CD4-positive, alpha-beta T cell treated with Interleukin-6 for 4 hours (primary cell): ENCODE measurements around the gene NOTCH2.
"Not testable (repeated sequence)": the region's sequence is repeated elsewhere in the genome, so short reads cannot be mapped to it uniquely, and the experiment has no call there.

ENCODE experiments used
- DNase-seq: peaks from one replicate; pipeline ENCODE4 v3.0.0-alpha.2; 2020; ENCODE audit warnings: mixed read lengths

NOTCH2 gene

DNA sequence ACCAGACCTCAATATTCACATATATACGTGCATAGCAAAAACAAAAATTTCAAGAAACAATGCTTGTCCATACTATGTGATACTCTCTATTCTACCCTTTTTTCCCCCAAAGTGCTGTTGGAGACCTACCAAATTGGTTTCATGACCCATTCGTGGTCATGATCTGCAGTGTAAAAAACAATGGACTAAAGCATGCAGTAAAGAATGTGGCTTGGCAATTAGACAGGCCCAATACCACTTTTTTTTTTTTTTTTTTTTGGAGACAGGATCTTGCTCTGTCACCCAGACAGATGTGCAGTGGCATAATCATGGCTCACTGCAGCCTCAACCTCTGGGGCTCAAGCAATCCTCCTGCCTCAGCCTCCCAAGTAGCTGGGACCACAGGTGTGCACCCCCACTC lies 21.3 kb downstream of the NOTCH2 start:
- DNase-seq: not testable (repeated sequence)

DNA sequence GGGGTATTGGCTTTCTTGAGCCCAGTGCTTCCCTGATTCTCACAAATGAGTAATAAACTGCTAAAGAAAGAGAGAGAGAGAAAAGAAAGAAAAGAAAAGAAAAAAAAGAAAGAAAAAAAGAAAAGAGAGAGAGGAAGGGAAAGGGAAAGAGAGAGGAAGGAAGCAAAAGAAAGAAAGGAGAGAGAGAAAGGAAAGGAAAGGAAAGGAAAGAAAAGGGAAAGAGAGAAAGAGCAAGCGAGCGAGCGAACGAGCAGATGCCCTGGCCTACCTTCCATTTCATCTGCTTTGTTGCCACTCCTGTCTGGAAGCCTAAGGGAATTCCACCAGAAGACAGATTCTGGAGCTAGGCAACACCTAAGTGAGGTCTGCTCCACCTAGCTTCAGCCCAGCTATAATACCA lies 27.7 kb downstream of the NOTCH2 start:
- DNase-seq: not testable (repeated sequence)

DNA sequence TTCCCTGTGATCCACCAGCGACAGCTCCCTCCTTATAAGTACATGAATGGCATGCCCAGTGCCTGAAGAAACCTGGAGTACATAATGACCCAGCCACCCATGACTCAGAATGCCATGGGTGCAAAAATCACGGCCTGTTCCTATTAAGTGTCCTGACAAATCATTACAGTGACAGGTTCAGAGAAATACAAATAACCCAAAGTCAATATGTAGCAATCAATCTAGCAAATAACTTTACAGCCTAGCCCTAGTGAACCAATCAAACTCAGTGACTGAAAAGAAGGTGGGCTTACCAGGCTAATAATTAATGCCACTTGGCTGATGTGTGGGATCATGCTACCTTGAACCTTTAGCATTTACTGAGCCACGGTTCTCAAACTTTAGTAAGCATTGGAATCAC lies 37.2 kb downstream of the NOTCH2 start:
- not testable (repeated sequence) for DNase-seq

DNA sequence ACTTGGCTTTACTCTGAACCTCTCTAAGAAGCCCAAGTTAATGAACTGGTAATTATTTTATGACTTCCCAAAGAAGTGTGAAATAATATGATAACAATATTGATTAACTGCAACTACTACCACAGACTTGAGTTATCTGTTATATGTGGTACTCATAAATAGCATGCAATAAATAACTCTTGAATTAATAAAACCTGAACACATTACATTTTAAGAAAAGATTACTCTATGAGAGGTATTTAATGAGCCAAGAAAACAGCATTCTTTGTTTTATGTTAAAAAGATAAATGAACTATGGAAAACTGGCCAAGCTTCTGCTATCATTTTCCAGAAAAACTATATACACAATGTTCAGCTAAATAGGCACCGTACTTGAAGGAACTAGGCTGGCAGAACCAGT lies 45.7 kb downstream of the NOTCH2 start:
- not testable (repeated sequence) for DNase-seq

DNA sequence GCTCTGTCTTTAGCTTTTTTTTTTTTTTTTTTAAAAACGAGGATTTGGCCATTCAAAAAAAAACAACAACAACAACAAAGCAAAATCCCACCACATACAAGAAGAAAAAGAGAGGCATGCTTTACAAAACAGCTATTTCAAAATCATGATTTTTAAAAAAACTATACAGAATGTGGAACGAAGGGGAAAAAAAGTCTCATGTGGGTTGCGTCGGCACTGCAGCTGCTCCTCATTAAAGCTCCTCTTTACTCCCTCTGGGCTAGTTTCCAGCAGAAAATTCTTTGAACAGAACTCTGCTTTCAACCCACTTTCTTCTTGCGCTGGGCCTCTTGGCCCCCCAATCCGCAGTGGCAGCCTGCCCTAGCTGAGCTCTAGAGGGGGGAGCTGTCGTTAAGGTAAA lies 54.5 kb downstream of the NOTCH2 start:
- DNase-seq: not testable (repeated sequence)

DNA sequence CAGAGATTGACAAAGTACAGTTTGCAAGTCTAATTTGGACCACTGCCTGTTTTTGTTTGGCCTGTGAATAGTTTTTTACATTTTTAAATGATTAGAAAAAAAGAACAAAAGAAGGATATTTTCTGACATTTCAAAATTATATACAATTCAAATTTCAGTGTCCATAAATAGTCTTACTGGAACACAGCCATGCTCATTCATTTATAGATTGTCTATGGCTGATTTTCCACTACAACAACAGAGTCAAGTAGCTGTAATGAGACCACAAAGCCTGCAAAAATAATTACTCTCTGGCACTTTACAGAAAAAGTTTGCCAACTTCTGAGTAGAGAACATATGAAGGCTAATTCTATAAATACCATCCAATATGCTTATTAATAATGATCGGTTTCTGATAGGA lies 61.1 kb downstream of the NOTCH2 start:
- not testable (repeated sequence) for DNase-seq

DNA sequence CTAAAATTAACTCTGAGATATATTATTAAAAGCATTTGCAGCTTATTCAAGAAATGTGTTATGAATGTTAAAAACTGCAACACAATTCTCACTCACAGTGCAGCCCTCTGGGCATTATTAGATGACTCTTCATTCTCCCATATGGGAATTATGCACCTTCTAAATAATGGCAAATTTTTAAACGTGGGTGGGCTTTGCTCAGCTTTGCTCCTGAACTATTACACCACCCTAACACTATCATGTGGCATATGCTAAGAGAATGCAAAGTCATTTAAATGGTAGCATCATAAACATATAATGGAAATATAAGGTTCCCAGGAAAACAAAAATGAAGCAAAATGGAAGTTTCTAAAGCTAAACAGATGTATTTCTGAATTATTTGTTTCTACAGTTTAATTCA lies 61.6 kb downstream of the NOTCH2 start:
- not testable (repeated sequence) for DNase-seq

DNA sequence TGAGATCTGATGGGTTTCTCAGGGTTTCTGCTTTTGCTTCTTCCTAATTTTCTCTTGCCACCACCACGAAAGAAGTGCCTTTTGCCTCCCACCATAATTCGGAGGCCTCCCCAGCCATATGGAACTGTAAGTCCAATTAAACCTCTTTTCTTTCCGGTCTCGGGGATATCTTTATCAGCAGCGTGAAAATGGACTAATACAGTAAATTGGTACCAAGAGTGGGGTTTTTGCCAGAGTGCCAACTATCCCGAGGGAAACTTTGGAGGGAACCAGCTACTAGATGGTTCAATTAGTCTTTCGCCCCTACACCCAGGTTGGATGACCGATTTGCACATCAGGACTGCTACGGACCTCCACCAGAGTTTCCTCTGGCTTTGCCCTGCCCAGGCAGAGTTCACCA lies 68.4 kb downstream of the NOTCH2 start:
- DNase-seq: not testable (repeated sequence)

DNA sequence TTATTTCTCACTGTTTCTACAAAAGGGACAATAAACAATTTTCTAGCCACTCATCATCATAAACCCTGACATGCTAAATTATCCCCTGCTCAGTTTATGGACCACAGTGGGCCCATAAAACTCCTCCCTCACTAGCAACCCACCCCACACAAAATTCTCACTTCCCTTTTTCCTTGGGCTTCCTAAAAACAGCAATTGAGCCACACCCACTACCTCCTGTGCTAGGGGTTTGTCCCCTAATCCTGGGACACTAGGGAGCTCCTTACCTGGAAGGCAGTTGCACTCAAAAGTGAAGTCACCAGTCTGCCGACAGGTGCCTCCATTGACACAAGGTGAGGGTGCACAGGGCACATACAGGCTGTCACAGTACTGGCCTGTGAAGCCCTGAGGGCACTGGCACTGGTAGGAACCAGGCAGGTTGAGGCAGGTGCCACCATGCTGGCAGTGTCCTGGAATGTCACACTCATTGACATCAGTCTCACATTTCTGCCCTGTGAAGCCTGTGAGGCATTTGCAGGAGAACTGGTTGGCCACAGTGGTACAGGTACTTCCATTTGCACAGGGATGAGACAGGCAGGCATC lies 72.6 kb downstream of the NOTCH2 start:
- DNase-seq: not testable (repeated sequence)

DNA sequence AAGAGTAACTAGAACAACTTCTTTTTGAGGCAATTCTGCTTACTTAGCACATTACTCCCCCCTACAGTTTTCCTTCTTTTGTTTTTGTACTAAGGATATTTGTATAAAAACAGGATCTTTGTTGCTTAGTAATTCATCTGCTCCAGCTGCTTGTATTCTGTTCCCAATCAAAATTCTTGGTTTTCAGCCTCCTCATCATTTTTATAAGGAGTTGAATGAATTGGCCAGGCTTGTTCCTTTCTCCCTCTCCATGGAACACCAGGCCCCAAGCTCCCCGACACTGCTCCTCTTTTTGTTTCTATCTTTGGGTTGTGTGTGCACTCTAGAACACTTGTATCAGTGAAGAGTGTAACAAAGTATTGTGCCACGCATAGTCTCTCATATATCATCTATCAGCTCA lies 73.5 kb downstream of the NOTCH2 start:
- not testable (repeated sequence) for DNase-seq

DNA sequence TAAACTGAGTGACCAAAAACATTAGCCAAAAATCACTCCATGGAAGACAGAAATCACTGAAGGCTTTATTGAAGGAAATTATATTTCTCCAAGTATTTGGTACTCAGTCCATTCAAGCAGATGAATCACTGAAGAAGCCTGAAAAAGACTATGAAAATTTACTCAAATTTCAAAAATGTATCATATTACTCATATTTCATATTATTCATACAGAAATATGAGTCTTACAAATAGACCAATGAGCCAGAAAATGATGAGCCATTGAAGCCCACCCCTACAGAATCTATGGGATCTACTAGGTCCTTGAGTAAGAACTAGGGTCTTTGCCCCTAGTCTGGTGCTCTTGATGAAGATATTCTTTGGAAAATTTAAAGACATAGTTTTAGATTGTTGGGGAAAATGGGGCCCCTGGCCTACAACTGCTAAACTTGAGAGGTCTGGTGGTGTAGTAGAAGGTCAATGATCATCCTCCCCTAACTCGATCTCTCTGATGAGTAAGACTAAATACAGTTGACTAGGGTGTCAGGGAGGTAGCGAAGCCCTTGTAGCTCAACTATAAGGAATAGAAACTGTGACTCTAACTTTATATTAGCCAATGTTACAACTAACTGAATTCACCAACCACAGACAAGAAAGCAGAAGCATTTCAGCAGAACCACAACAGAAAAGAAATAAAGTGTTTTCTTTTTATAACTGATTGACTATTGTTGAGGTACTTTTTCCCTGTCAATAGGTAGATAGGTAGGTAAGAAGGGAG lies 81.0 kb downstream of the NOTCH2 start:
- no peak for DNase-seq

DNA sequence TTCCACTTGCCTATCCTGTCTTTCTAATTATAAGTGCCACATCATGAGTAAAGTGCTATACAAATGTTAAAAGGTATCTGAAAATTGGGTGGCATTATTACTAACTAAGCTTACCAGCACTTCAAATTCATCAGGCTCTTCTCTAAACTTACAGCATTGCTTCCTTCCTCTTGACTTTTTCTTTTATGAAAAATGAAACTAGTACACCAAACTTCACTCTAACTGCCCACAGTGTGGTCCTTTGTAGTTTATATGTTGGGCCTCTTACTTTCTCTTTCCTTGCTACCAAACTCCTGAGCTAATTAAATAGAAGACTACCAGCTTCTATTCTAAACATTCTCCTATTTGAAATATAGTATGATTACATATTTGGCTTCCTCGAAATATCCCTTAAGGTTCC lies 81.8 kb downstream of the NOTCH2 start:
- no peak for DNase-seq

DNA sequence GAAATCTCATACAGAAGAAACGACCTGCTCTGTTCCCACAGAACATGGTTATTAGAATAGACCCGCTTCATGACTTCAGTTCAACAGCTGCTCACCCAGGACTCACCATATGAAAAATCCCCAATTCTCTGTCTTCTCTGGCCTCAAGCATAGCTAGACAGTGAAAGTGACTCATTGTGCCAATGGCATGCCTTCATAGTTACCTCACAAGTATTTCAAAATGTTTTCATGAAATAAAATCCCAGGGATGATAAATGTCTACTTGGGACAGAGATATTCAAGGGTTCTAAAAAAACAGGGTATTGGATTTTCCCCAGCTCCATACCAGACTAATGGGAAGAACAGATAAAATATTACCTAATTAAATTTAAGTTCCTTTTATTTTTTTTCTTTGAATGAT lies 82.3 kb downstream of the NOTCH2 start:
- DNase-seq: no peak

DNA sequence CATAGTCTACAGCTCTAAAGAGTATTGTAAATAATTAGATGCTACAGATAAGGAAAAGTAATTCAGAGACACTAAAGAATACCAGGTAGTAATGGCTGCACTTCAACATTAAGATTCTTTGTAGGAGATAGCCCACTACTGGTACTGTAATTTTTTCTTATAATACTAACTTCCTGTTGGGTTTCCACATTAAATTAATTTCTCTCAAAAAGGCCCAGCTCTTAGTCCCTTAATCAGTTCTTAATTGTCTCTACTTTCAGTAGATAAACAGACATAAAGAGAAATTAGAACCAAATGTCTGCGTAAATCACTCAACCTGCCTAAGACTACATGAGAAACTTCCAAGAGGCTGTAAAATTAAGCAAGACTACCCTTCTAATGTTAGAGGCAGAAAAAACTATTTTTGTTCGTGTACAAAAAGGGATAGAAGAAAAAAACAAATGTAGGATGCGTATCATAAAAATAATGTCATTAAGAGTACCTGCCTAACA lies 83.4 kb downstream of the NOTCH2 start:
- no peak for DNase-seq

DNA sequence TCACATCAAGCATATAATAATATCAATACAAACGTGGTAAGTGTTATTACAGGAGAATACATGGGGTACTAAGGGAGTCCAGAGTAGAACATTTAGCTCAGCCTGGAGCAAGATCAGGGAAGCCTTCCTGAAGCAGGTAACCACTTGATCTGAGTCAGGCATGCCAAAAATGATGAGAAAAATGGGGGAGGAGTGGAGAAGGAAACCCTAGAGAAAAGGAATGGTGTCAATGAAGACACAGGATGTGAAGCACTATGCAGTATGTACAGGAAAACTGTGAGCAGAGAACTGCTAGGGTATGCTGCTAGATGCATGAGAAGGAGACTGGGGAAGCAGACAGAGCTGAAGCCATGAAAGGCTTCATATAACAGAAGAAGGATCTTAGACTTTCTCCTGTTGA lies 84.7 kb downstream of the NOTCH2 start:
- DNase-seq: no peak

DNA sequence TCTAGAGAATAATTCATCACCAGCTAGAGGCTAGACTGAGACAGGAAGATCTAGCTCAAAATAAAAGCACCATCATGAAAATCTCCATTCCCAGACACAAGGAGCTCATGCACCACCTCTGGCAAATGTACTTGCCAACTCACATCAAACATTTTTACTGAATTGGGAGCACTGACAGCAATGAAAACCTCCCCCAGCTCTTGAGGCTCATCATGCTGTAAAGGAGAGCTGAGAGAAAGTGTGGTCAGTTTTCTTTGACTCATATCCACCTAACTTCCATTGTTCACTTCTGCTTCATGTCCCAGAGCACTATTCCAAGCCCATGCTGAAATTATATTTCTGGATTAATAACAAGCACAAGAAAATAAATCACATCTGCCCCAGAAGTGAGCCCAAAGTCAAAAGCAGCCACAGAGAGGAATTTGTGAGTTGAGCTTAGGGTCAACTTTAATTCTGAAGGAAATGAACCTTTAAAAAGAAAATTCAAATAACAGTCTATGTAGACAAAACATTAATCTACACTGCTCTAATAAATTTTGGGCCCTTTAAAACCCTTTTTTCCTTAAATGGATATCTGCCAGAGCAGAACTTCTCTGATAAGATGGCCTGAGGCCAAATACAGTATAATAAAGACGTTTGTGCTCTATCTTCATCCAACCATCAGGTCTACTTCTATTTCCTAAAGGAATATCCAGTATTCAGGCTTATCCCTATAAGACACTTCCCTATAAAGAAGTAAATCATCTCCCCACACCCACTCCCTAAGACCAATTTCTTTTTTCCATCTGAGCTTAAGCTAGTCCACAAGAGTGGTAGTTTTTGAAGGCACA lies 87.3 kb downstream of the NOTCH2 start:
- DNase-seq: no peak

DNA sequence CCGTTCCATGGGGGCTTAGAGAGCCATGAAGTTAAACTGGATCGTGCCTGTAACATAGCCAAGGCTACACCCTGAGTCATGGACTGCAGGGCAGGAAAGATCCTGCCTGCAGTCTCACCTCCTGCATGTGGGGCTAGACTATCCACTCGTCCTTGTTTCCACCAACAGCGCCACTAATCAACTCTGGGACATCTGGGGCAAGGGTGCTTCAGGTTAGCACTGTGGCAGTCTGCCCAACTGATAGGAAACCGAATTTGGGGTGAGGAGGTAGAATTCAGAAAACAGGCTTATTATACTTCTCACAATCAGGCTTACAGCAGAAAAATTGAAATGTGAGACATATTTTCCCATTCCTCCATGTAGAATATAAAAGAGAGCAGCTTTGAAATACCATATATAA lies 88.0 kb downstream of the NOTCH2 start:
- DNase-seq: no peak

DNA sequence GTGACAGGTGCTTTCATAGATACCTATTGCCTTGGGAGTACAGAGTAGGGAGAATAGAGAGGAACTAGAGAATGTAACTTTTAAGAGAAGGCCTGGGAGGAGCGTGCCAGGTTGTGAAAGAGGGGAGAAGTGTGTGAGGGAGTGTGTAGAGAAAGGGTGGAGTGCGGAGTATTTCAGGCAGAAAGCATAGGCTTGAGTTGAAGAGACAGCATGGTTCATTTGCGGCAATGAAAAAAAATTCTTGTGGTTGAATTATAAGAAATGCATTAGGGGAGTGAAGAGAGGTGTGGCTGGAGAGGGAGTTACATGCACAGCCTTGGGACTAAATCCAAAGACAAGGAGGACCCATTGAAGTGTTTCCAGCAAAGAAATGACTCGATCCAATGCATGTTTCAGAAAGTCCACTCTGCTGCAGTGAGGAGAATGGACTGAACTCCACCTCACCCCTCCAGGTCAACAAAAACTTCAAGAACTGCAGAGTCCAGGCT lies 91.4 kb downstream of the NOTCH2 start:
- DNase-seq: no peak

DNA sequence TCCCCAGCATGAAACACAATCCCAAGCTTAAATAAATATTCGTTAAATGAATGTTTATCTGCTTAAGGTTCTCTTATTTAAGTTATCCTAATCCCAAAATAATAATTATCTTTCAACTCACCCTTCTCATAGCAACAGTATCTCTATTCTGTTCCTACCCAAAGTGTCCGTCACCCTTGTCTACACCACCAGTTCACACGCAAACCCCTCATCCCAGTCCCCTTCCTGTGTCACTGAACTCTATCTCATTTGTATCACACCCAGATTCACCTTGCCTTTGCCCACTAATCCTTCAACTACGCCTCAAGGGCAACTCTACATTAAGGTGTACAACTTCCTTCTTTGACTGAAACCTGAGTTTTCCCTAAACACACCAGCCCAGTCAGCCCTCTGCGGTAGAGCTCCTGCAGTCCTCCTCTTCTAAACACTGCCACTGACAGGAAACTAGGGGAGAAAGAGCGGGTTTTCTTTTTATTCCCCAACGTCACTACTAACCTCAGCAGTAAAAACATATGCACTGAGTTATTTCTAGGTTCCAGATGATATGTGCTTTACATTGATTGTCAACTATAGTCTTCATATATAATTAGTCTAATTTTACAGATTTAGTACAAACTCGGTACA lies 92.2 kb downstream of the NOTCH2 start:
- DNase-seq: not testable (repeated sequence)

DNA sequence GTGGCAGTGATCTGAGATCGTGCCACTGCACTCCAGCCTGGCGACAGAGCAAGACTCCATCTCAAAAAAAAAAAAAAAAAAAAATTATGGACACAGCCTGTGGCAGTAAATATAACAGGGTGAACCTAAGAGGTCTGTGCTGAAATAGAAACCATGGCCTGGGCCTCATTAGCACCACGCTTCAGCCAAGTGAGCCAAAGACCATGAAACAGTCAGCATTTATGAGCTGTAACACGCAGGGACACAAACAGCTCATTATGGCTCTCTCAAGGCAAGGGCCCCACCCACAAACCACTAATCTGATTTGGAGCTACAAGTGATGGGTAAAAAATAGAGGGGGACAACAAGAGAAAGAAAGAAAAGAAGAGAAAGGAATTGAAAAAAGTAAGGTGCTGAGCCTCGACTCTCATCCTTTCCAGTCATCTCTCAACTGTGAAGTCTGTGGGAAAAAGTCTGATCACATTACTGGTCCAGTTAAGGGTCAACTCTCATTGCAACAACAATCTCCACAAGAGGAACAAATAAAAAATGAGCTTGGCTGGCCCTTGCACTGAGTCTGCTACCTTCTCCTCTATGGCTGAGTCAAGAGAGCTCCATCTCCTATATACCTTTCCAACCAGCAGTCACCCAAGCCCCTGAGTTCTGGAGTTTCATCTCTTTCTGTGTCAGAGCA lies 93.7 kb downstream of the NOTCH2 start:
- DNase-seq: not testable (repeated sequence)

DNA sequence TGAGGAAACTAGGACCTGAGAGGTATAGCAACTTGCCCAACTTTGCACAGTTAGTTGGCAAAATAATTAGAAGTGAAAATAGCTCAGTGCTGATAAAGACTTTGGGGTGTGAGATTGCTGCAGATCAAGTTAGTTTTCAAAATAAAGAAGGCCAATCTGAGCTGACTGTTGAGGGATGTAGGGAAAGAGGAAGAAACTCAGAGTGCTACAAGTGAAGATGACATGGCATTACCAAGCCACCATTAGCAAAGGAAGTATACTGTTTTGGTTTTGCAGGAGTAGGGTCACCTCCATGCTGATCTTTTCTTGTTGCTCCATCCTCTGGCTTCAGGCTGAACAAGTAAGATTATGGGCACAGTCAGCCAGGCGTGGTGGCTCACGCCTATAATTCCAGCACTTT lies 94.5 kb downstream of the NOTCH2 start:
- no peak for DNase-seq

DNA sequence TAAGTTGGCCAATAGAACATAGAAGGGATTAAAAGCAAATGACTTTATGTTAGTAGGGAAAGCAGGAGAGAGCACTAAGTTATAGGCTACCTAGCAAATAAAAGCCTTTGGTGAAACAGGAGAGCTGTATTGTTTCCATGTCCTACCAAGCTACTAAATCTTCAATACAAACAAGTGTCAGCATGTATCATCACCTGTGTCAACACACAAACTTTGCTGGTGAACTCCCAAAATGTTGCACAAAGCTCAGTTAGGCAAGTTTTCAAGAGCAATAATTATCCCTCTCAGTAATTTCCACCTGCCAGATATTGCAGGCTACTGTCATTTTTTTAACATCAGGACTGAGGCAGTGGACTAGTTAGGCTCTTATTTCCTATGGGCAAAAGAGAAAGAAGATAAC lies 95.4 kb downstream of the NOTCH2 start:
- DNase-seq: no peak
